HEK293 (cell line): ENCODE measurements around the gene ARHGEF12.
A peak's percentile ranks its signal among the peaks of the same experiment; 100 is the strongest.

Experiments
- AEBP2 ChIP-seq: fragments of 450-650 bp; formaldehyde crosslinking; IDR thresholded peaks from 2 replicates; pipeline ENCODE4 v1.5.1; 2016; ENCODE audit warnings: missing biosample characterization, missing genetic modification characterization, borderline replicate concordance
- BCL11B ChIP-seq: fragments of 450-650 bp; formaldehyde crosslinking; IDR thresholded peaks from 2 replicates; pipeline ENCODE4 v1.5.1; 2016; ENCODE audit warnings: low read depth, missing biosample characterization, missing genetic modification characterization
- GLIS1 ChIP-seq: fragments of 450-650 bp; formaldehyde crosslinking; IDR thresholded peaks from 2 replicates; pipeline ENCODE4 v1.5.1; 2016; ENCODE audit warnings: missing biosample characterization, missing genetic modification characterization
- INSM2 ChIP-seq: fragments of 450-650 bp; formaldehyde crosslinking; IDR thresholded peaks from 2 replicates; pipeline ENCODE4 v1.5.1; 2016; ENCODE audit warnings: missing biosample characterization, missing genetic modification characterization
- KLF1 ChIP-seq: fragments of 450-650 bp; formaldehyde crosslinking; IDR thresholded peaks from 2 replicates; pipeline ENCODE4 v1.5.1; 2016; ENCODE audit warnings: missing biosample characterization, missing genetic modification characterization
- MYNN ChIP-seq: fragments of 450-650 bp; formaldehyde crosslinking; IDR thresholded peaks from 2 replicates; pipeline ENCODE4 v1.5.1; 2016; ENCODE audit warnings: missing biosample characterization, missing genetic modification characterization, borderline replicate concordance
- PRDM1 ChIP-seq: fragments of 450-650 bp; formaldehyde crosslinking; IDR thresholded peaks from 2 replicates; pipeline ENCODE4; 2016; ENCODE audit warnings: missing biosample characterization, missing genetic modification characterization
- RBAK ChIP-seq: fragments of 450-650 bp; formaldehyde crosslinking; IDR thresholded peaks from 2 replicates; pipeline ENCODE4 v1.5.1; 2016; ENCODE audit warnings: missing biosample characterization, missing genetic modification characterization
- SP3 ChIP-seq: fragments of 450-650 bp; formaldehyde crosslinking; IDR thresholded peaks from 2 replicates; pipeline ENCODE4 v1.5.1; 2016; ENCODE audit warnings: missing biosample characterization, missing genetic modification characterization
- SP7 ChIP-seq: fragments of 450-650 bp; formaldehyde crosslinking; IDR thresholded peaks from 2 replicates; pipeline ENCODE4 v1.5.1; 2016; ENCODE audit warnings: missing biosample characterization, missing genetic modification characterization
- ZBTB17 ChIP-seq: fragments of 450-650 bp; formaldehyde crosslinking; IDR thresholded peaks from 2 replicates; pipeline ENCODE4 v1.5.1; 2016; ENCODE audit warnings: missing biosample characterization, missing genetic modification characterization
- ZBTB7A ChIP-seq: fragments of 450-650 bp; formaldehyde crosslinking; IDR thresholded peaks from 2 replicates; pipeline ENCODE4 v1.5.1; 2016; ENCODE audit warnings: low read depth, missing biosample characterization, missing genetic modification characterization
- ZFP69B ChIP-seq: fragments of 450-650 bp; formaldehyde crosslinking; IDR thresholded peaks from 2 replicates; pipeline ENCODE4 v1.5.1; 2016; ENCODE audit warnings: missing biosample characterization, missing genetic modification characterization
- ZNF112 ChIP-seq: fragments of 450-650 bp; formaldehyde crosslinking; IDR thresholded peaks from 2 replicates; pipeline ENCODE4 v1.5.0; 2017; ENCODE audit warnings: missing biosample characterization, missing genetic modification characterization
- ZNF114 ChIP-seq: fragments of 450-650 bp; formaldehyde crosslinking; IDR thresholded peaks from 2 replicates; pipeline ENCODE4 v1.5.0; 2017; ENCODE audit warnings: missing biosample characterization, missing genetic modification characterization
- ZNF133 ChIP-seq: fragments of 450-650 bp; formaldehyde crosslinking; IDR thresholded peaks from 2 replicates; pipeline ENCODE4 v1.5.1; 2016; ENCODE audit warnings: missing biosample characterization, missing genetic modification characterization
- ZNF138 ChIP-seq: fragments of 450-650 bp; formaldehyde crosslinking; IDR thresholded peaks from 2 replicates; pipeline ENCODE4 v1.5.1; 2016; ENCODE audit warnings: missing biosample characterization, missing genetic modification characterization, borderline replicate concordance
- ZNF174 ChIP-seq: fragments of 450-650 bp; formaldehyde crosslinking; IDR thresholded peaks from 2 replicates; pipeline ENCODE4 v1.5.0; 2017; ENCODE audit warnings: missing biosample characterization, mild to moderate bottlenecking, missing genetic modification characterization
- ZNF2 ChIP-seq: fragments of 450-650 bp; formaldehyde crosslinking; IDR thresholded peaks from 2 replicates; pipeline ENCODE4 v1.5.1; 2016; ENCODE audit warnings: missing biosample characterization, missing genetic modification characterization
- ZNF214 ChIP-seq: fragments of 450-650 bp; formaldehyde crosslinking; IDR thresholded peaks from 2 replicates; pipeline ENCODE4 v1.5.1; 2017; ENCODE audit warnings: missing biosample characterization, mild to moderate bottlenecking, missing genetic modification characterization, borderline replicate concordance
- ZNF239 ChIP-seq: fragments of 450-650 bp; formaldehyde crosslinking; IDR thresholded peaks from 2 replicates; pipeline ENCODE4 v1.5.1; 2016; ENCODE audit warnings: missing biosample characterization, missing genetic modification characterization
- ZNF24 ChIP-seq: fragments of 450-650 bp; formaldehyde crosslinking; IDR thresholded peaks from 2 replicates; pipeline ENCODE4 v1.5.1; 2016; ENCODE audit warnings: missing biosample characterization, missing genetic modification characterization
- ZNF280D ChIP-seq: fragments of 450-650 bp; formaldehyde crosslinking; IDR thresholded peaks from 2 replicates; pipeline ENCODE4 v1.5.1; 2016; ENCODE audit warnings: missing biosample characterization, missing genetic modification characterization
- ZNF366 ChIP-seq: fragments of 450-650 bp; formaldehyde crosslinking; conservative IDR thresholded peaks from 2 replicates; pipeline ENCODE4 v1.5.1; 2016; ENCODE audit warnings: missing biosample characterization, missing genetic modification characterization
- ZNF404 ChIP-seq: fragments of 450-650 bp; formaldehyde crosslinking; IDR thresholded peaks from 2 replicates; pipeline ENCODE4 v1.5.1; 2017; ENCODE audit warnings: missing biosample characterization, missing genetic modification characterization
- ZNF544 ChIP-seq: fragments of 450-650 bp; formaldehyde crosslinking; IDR thresholded peaks from 2 replicates; pipeline ENCODE4 v1.5.0; 2017; ENCODE audit warnings: missing biosample characterization, missing genetic modification characterization
- ZNF549 ChIP-seq: fragments of 450-650 bp; IDR thresholded peaks from 2 replicates; pipeline ENCODE4 v1.5.1; 2018; ENCODE audit warnings: missing biosample characterization, missing genetic modification characterization, mild to moderate bottlenecking, inconsistent platforms, moderate library complexity
- ZNF600 ChIP-seq: fragments of 450-650 bp; formaldehyde crosslinking; IDR thresholded peaks from 2 replicates; pipeline ENCODE4 v1.5.1; 2016; ENCODE audit warnings: missing biosample characterization, missing genetic modification characterization
- ZNF692 ChIP-seq: fragments of 450-650 bp; formaldehyde crosslinking; IDR thresholded peaks from 2 replicates; pipeline ENCODE4 v1.5.1; 2016; ENCODE audit warnings: missing biosample characterization, missing genetic modification characterization
- ZNF704 ChIP-seq: fragments of 450-650 bp; formaldehyde crosslinking; IDR thresholded peaks from 2 replicates; pipeline ENCODE4 v1.5.1; 2016; ENCODE audit warnings: missing biosample characterization, missing genetic modification characterization
- ZNF707 ChIP-seq: fragments of 450-650 bp; formaldehyde crosslinking; IDR thresholded peaks from 2 replicates; pipeline ENCODE4 v1.5.1; 2016; ENCODE audit warnings: missing biosample characterization, missing genetic modification characterization
- ZNF747 ChIP-seq: fragments of 450-650 bp; formaldehyde crosslinking; IDR thresholded peaks from 2 replicates; pipeline ENCODE4 v1.5.1; 2016; ENCODE audit warnings: missing biosample characterization, missing genetic modification characterization
- ZXDB ChIP-seq: fragments of 450-650 bp; formaldehyde crosslinking; IDR thresholded peaks from 2 replicates; pipeline ENCODE4 v1.5.1; 2016; ENCODE audit warnings: missing biosample characterization, missing genetic modification characterization

ARHGEF12 gene

GRCh38 chr11:120335908-120336640 lies at the start of gene ARHGEF12 (continued):
- no peak for TF ChIP-seq ZNF133 (tag by site-specific recombination)
- peak; percentile 98 for TF ChIP-seq ZBTB7A (tag by site-specific recombination)
- peak; percentile 47; the same call in 1 of the 2 replicates for TF ChIP-seq ZNF366 (tag by site-specific recombination)
- TF ChIP-seq ZNF600: no peak; the same call in 1 of the 2 replicates
- TF ChIP-seq ZNF114 (tag by site-specific recombination): no peak
- TF ChIP-seq ZNF549 (tag by site-specific recombination): no peak
- peak; percentile 97 for TF ChIP-seq ZNF692 (tag by site-specific recombination)
- peak; percentile 14; the same call in 1 of the 2 replicates for TF ChIP-seq RBAK (tag by site-specific recombination)
- no peak for TF ChIP-seq ZNF544 (tag by site-specific recombination)
- TF ChIP-seq INSM2: peak; percentile 77; the same call in 1 of the 2 replicates
- peak; percentile 94 for TF ChIP-seq ZXDB (tag by site-specific recombination)
- no peak for TF ChIP-seq ZNF112
- no peak for TF ChIP-seq AEBP2 (tag by site-specific recombination)
- TF ChIP-seq ZNF239 (tag by site-specific recombination): peak; percentile 67; the same call in 1 of the 2 replicates
- TF ChIP-seq ZNF707 (tag by site-specific recombination): no peak
- peak; percentile 91 for TF ChIP-seq BCL11B (tag by site-specific recombination)
- peak; percentile 97 for TF ChIP-seq GLIS1 (tag by site-specific recombination)
- no peak for TF ChIP-seq ZNF704 (tag by site-specific recombination)
- TF ChIP-seq ZNF404 (tag by site-specific recombination): peak; percentile 27; the same call in 1 of the 2 replicates
- peak; percentile 74 for TF ChIP-seq KLF1 (tag by site-specific recombination)
- TF ChIP-seq ZNF174: 0 out of 2 replicates have a peak, but pooled peaks have one; percentile 43
- peak; percentile 97 for TF ChIP-seq ZFP69B (tag by site-specific recombination)
- peak; percentile 83 for TF ChIP-seq SP3
- peak; percentile 83 for TF ChIP-seq ZBTB17 (tag by site-specific recombination)
- peak; percentile 87 for TF ChIP-seq ZNF24 (tag by site-specific recombination)
- TF ChIP-seq MYNN: peak; percentile 76
- TF ChIP-seq ZNF2 (tag by site-specific recombination): peak; percentile 86
- 0 out of 2 replicates have a peak, but pooled peaks have one; percentile 26 for TF ChIP-seq ZNF280D (tag by site-specific recombination)
- TF ChIP-seq ZNF214 (tag by site-specific recombination): no peak
- no peak for TF ChIP-seq ZNF138 (tag by site-specific recombination)
- peak; percentile 69 for TF ChIP-seq PRDM1 (tag by site-specific recombination)
- peak; percentile 89 for TF ChIP-seq SP7 (tag by site-specific recombination)
- TF ChIP-seq ZNF747 (tag by site-specific recombination): no peak
